Bone marrow (tissue), 2 donors: ENCODE measurements around the gene ENO1.

Experiments used
- DNase-seq, 2 donors: peaks; one replicate each; lab custom pipeline; 2025; lab: John Stamatoyannopoulos, UW

The ENO1 gene

DNA sequence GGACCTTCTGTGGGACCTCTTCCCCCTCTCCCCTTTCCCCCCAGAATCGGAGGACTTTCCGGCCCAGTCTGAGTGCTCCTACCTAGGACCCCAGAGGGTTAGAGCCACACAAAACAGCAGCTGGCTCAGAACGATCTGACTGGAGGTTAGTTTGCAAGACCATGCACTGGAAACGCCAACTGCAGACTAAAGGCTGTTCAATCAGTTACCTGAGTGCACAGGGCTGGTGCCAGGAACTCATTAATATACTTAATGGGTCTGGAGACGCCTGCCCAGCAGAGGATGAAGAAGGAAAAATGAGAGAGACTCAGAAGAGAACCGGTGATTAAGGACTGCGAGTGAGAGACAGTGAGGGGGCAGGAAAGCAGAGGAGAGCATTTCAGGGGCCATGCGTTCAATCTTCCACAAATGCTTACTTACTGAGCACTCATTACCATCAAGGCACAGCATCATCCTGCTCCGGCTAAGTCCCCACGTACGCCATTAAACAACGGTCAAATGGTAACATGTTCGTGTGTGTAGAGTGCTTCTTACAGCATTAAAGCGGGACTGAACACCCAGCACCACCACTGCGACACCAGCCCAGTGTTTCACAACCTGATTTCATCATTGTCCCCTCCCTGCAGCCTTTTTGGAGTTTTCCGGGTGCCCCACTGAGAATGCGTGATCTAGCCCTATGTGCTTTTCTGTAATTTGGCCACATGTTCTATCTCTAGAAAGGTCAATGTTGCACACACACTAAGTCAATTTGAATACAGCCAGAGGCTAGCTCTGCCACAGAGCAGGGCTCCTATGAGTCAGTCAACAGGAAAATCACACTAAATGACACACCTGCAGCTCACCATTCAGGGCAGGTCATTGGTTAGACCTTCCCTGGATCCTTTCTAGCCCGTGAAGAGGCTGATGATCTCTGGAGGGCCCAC lies 7.6 kb downstream of the ENO1 start:
- DNase-seq, result peak in 1 of 2 donors; percentile 11

DNA sequence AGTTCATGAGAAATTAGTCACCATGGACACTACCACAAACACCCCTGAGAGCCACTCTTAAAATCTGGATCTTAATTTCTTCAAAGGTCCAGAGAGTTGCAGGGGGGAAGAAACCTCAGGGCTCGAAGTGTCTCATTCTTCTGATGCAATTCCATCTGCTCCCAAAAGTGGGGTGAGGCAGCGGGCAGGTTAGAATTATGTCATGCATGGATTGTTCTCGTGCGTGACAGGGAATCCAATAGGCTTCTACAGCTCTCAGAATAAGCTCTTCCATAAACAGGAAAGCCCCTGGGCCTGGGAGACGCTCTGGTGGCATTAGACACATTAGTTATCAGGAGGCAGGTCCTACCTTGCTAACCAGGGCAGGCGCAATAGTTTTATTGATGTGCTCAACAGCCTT lies 8.4 kb downstream of the ENO1 start:
- DNase-seq, result no peak

DNA sequence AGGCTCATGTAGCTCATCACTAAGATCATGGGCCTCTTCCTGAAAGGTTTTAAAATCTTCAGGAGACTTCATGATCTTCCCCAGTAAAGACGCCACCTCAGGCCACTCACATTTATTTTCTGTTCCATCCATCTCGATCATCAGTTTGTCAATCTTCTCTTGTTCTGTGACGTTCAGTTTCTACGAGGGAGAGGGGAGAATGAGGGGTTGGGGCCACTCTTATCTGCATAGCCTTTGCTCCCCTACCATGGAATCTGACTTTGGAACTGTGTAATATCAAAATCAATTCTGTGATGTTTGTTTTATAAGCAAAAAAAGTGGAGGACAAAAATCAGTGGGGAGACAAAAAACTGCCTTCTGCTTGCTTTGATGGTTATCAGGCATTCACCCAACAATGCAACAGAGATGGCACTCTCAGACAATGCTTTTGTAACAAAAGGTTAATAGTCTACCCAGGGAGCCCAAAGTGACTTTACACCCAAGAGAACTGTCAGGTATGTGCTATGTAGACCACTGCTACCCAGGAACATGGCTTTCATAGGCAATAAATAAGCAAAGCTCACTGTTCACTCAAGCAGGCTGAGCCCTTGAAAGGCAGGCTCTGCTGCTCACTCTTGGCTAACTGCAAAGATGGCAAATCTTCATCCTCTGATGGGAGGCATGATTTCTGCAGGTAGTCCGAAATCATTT lies 10.5 kb downstream of the ENO1 start:
- DNase-seq, result no peak

DNA sequence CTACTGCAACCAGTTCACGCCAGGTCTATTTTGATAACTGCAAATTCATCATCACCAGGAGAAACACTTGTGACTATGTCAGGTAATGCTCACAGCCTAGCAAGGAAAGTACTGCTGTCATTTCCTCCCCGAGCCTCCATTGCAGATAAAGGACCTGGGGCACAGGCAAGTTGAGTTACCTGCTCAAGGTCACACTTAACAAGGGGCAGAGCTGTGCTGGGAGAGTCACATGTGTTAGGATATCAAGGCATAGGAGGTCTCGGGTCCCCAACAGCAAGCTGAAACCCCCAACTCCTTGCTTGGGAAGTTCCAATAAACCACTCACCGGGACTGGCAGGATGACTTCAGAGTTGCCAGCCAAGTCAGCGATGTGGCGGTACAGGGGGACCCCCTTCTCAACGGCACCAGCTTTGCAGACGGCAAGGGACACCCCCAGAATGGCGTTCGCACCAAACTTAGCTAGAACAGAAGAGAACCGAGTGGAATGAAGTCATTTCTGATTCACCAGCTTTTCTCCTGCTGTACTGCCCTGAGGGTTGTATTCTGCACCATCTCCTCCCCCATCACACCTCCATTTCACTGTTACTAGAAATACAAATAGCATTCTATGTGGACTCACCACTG lies 11.6 kb downstream of the ENO1 start:
- no peak for DNase-seq

DNA sequence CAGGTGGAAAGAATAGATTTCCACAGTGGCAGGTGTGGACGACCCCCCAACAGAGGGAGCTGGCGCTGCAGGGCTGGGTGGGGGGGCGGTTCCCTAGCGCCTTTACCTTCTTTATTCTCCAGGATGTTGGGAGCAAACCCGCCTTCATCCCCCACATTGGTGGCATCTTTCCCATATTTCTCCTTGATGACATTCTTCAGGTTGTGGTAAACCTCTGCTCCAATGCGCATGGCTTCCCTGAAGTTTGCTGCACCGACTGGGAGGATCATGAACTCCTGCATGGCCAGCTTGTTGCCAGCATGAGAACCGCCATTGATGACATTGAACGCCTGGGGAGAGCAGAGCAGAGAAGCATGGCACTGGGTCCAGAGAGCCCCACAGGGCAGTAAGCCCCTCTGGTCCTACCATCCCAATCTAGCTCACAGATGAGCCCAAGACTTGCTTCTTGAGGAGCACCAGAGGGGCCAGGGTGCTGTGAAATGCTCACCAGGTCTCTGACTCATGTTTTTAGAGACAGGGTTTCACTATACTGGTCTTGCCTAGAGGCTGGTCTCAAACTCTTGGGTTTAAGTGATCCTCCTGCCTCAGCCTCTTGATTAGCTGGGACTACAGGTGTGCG lies 12.2 kb downstream of the ENO1 start:
- DNase-seq, result no peak

DNA sequence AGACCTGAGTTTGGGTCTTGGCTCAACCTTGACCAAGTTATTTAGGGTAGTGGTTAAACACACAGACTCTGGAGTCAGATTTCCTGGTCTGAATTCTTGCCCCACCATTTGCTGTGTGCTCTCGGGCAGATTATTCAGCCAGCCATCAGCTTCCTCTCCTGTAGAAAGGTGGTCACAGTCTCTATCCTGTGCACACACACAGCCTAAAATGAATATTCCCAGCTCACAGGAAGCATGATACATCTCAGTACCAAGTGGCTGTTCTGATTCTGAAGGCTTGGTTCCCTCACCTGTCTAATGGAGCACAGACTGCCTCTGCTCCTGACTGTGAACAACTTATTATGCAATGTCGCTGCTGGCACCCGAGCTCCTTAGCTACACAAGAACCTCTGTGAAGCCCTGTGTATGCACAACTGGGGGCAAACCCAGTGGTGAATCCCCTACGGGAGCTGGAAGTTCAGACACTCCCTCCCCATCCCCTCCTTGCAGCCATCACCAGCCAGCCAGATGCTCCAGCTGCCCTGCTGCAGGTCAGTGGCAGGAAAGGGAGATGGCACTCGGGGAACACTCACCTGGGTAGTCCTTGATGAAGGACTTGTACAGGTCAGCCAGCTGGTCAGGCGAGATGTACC lies 13.7 kb downstream of the ENO1 start:
- no peak for DNase-seq

DNA sequence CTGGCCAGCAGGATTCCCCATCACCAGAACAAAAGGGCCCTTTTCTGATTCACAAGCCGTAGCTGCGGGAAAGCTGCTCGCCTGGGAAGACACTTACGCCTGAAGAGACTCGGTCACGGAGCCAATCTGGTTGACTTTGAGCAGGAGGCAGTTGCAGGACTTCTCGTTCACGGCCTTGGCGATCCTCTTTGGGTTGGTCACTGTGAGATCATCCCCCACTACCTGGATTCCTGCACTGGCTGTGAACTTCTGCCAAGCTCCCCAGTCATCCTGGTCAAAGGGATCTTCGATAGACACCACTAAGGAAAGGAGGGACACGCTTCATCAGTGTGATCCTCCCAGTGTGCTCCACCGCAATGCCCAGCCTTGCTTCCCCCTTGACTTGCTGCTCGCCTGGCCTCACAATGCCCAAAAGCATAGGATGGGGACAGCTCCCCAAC lies 14.7 kb downstream of the ENO1 start:
- DNase-seq, result no peak

DNA sequence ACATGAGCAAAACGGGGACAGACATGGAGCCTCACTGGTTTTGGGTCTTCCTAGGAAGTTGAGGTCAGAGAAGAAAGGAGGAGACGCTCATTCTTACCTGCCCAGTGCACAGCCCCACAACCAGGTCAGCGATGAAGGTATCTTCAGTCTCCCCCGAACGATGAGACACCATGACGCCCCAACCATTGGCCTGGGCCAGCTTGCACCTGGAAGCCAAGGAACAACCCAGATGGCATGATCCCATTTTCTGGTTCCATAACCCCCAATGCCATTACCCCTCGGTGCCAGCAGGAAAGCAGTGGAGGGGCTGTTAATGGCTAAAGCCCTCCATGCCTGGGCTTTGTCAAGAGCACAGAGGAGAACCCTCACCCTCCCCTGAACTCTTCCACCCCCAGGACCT lies 15.3 kb downstream of the ENO1 start:
- no peak for DNase-seq

DNA sequence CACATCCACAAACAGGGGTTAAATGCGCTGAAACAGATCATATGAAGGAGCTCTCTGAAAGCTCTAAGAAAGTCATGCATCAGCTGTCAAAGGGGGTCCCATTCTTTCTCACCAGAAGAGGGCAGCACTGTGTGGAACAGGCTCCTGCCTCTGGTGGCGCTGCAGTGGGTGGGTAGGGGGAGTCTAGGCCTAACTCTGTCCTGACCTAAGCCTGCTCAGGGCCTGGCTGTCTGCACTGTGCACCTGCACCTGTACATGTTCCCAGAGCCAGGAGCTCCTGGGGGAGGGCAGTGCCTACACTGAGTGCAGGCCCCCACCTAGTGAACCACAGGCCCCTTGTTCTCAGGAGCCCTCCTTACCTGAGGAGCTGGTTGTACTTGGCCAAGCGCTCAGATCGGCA lies 16.0 kb downstream of the ENO1 start:
- DNase-seq, result peak in 1 of 2 donors; percentile 15

DNA sequence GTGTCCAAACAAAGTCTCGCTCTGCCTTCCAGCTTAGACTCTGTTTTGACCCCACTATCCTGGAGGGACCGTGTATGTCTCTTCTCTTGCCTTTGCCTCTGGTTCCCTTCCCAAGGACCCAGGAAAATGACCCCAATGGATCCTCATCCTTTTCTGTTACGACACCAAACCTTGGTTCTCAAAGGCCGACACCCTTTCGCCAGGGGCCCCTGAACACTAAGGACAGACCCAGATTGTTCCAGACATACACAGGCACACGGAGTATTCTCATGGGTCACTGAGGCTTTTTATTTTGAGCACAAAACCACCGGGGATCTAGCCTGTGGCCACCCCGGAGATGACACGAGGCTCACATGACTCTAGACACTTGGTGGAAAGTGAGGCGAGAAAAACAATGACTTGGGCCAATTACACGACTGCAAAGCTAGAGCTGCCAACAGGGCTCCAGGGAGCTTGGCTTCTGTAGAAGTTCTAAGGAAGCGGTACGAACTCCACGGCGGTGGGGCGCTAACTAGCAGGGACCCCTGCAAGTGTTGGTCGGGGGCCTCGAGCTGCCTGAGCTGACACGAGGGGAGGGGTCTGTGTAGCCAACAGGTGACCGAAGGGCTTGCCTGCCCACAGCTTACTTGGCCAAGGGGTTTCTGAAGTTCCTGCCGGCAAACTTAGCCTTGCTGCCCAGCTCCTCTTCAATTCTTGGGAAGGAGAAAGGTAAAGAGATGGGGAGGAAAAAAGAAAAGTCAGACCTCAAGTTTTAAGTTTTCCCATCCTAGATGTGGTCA lies 17.6 kb downstream of the ENO1 start:
- no peak for DNase-seq

DNA sequence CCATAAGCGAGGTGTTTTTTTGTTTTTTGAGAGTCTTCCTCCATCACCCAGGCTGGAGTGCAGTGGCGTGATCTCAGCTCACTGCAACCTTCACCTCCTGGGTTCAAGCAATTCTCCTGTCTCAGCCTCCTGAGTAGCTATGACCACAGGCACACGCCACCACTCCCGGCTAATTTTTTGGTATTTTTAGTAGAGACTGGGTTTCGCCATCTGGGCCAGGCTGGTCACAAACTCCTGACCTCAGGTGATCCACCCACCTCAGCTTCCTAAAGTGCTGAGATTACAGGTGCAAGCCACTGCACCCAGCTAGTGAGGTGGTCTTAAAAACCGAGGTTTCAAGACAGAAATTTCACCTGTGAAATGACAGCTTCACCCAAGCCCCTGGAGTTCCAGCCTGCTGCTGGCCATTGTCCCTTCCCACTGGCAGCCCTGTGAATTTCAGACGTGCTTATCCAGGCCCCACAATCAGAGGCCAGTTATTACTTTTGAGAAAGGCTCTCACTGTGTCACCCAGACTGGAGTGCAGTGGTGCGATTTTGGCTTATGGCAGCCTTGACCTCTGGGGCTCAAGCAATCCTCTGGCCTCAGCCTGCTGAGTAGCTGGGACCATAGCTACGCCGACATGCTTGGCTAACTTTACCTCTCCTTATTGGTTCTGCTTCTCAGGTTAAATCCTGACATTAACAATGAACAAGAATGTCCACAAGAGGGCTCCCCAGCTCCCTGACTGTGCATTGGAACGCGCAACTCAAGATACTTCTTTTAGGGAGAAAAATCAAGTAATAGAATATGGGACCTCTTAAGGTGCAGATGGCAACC lies 19.4 kb downstream of the ENO1 start:
- peak in 1 of 2 donors; percentile 45 for DNase-seq

DNA sequence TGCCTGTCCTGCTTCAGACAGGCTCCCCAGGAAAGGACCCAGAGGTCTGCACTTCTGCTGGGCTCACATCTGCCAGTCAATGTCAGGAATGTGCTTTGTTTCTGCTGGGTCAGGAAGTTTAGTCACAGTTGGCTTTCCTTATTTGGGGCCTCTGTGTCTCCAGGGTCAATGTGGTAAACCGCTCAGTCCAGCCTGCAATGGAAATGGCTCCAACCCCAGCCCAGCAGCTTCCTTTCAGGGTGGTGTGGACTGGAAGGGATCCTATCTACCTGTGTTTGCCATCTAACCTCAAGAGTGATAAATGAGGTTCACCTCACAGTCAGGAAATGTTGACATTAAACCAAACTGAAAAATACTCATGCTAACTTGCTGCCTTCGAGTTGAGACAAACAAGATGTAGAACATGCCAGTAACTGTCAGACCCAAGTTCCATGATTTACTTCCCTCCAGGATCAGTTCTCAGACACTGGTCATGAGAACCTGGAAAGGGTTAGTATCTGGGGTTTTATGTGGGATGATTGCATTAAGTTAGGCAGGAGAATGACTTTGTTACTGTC lies 20.3 kb downstream of the ENO1 start:
- peak in 1 of 2 donors; percentile 78 for DNase-seq

DNA sequence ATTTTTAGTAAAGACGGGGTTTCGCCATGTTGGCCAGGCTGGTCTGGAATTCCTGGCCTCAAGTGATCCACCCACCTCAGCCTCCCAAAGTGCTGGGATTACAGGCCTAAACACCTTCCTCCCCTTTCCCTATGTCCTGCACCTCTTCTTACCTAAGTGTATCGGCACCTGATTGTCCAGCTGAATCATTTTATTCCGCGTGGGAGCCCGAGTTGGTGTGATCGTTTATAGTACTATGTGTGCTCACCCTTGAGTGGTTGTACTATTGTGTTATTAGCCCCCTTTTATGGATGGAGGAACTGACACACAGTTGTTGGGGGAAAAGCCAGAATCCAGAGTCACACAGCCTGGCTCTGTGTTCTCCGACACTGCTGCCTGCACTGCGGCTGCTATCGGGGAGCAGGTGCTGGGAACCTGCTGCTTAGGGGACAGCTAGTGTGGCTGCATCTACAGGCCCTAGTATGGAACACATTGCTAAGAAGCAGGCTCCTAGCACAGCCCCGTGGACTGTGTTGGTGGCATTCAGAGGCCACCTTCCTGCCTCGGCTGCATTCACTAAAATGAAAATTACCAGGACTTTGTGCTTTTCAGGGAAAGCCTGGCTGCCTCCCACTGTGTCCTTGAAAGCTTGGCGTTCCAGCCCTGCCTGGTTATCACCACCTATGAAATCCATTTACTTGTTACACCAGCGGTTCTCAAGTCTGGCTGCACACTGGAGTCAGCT lies 21.6 kb downstream of the ENO1 start:
- no peak for DNase-seq

DNA sequence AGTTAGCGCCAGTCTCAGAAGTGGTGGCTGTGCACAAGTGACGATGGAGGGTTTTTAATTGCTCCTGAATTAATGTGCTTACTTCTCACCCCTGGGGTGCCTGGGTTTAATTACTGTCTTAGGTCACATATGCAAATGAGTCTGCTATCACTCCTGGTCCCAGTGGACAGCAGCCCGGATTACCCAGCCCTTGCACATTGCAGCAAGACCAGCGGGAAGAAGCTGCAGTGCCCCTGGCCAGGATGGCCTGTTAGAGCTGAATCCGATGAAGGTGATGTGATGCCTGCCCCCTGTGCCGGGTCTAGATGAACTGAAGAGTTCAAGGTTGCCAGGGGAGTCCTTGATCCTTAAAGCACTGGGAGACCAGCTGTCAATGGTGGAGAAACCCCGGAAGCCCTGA lies 24.2 kb downstream of the ENO1 start:
- no peak for DNase-seq

DNA sequence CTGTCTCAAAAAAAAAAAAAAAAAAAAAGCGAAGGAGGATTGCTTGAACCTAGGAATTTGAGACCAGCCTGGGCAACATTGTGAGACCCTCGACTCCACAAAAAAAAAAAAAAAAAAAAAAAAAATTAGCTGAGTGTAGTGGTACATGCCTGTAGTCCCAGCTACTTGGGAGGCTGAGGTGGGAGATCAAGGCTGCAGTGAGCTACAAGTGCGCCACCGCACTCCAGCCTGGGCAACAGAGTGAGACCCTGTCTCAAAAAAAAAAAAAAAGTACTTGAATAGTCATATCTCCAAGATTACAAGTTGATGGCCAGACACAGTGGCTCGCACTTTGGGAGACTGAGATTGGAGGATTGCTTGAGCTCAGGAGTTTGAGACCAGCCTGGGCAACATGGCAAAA lies 27.4 kb downstream of the ENO1 start:
- no peak for DNase-seq

DNA sequence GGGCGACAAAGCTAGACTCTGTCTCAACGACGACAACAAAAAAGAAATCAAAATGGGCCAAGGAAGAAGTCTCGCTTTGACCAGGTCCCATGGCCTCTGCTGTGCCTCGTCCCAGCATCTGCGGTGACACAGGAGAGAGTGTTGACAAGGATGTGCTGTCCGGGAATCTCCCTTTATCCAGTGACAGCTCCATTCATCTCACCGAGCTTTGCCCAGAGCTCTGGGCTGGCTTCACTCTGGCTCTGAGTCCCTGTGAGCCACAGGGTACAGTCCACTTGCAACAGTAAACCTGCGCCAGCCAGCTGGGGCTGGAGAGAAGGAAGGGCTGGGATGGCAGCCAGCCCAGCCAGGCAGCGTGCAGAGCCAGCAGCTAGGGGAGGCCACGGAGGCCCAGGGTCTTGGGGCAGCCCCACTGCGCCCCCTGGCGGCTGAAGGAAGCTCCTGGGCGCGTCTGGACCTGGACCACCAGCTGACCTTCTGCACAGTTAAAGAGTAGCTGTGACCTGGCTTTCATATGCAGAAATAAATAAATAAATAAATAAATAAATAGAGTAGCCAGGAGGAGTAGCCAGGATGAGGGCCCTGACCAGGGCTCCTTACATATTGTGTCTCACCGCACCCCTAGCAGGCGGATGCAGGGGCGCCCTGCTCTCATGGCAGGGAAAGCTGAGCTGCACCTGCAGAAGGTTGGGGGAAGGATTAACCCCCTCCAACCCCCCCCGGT lies 29.7 kb downstream of the ENO1 start:
- DNase-seq, result peak; percentile 26 to 73

DNA sequence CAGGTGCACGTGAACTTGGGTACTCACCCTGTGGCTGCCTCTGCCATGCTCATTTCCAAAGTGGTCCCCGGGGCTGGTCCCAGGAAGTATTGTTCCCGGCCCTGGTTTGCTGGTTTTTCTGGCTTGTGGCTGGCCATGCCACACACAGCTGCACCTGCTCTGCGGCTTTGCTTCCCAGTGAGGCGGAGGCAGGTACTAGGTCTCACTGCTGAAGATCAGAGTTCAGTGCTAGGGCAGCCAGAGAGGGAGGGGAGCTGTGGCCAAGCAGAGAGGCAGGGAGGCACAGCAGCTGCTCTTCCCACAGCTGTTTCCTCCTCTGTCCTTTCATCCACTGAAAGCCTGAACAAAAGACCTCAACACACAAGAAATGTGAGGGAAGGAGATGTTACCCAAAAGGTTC lies 30.5 kb downstream of the ENO1 start:
- peak in 1 of 2 donors; percentile 54 for DNase-seq

DNA sequence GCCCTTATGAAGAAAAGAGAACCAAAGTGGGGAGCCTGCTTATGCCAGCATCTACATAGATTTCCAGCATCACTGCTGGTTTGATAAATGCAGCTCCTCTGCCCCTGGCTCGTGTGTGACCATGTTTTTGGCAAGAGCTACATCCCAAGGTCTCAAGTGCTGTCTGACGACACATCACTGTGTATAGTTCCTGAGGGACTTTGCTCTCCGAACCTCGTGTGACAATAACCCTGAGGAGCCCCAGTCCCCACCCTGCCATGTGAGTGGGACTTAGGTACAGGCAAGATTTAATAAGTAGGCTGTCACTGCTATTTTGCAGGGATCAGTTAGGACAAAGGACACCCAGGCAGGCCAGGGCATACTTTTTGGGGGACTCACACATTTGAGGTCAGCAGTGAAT lies 32.2 kb downstream of the ENO1 start:
- DNase-seq, result no peak
